Ishikawa (cell line): ENCODE results near the gene STEAP3.
A peak's percentile ranks its signal among the peaks of the same experiment; 100 is the strongest.

Source experiments
- CEBPB ChIP-seq: IDR thresholded peaks from 2 replicates; pipeline ENCODE4 v1.6.1; 2012
- CREB1 ChIP-seq: IDR thresholded peaks from 2 replicates; pipeline ENCODE4 v1.6.1; 2012; ENCODE audit warnings: low read depth
- EGR1 ChIP-seq: IDR thresholded peaks from 2 replicates; pipeline ENCODE4 v1.6.1; 2012
- EP300 ChIP-seq: IDR thresholded peaks from 2 replicates; pipeline ENCODE4 v1.6.1; 2012; ENCODE audit warnings: borderline replicate concordance
- FOXM1 ChIP-seq: IDR thresholded peaks from 2 replicates; pipeline ENCODE4 v1.6.1; 2012; ENCODE audit warnings: low read depth, borderline replicate concordance
- NFIC ChIP-seq: IDR thresholded peaks from 2 replicates; pipeline ENCODE4 v1.6.1; 2012
- RAD21 ChIP-seq: IDR thresholded peaks from 2 replicates; pipeline ENCODE4 v1.6.1; 2012; ENCODE audit warnings: low read depth
- TAF1 ChIP-seq: IDR thresholded peaks from 2 replicates; pipeline ENCODE4 v1.6.1; 2012; ENCODE audit warnings: low read depth, mild to moderate bottlenecking
- TCF12 ChIP-seq: IDR thresholded peaks from 2 replicates; pipeline ENCODE4 v1.6.1; 2012; ENCODE audit warnings: low read depth
- TEAD4 ChIP-seq: IDR thresholded peaks from 2 replicates; pipeline ENCODE4 v1.6.1; 2012
- YY1 ChIP-seq: IDR thresholded peaks from 2 replicates; pipeline ENCODE4 v1.6.1; 2012; ENCODE audit warnings: low read depth
- ZBTB7A ChIP-seq: IDR thresholded peaks from 2 replicates; pipeline ENCODE4 v1.6.1; 2012; ENCODE audit warnings: low read depth
- TF ChIP-seq, protein P1 (sequence below): IDR thresholded peaks from 2 replicates; pipeline ENCODE4 v1.6.1; 2012
- TF ChIP-seq, protein P2 (sequence below): IDR thresholded peaks from 2 replicates; pipeline ENCODE4 v1.6.1; 2012
- TF ChIP-seq, protein P3 (sequence below): IDR thresholded peaks from 2 replicates; pipeline ENCODE4 v1.6.1; 2012; ENCODE audit warnings: low read depth, mild to moderate bottlenecking

STEAP3 gene

DNA sequence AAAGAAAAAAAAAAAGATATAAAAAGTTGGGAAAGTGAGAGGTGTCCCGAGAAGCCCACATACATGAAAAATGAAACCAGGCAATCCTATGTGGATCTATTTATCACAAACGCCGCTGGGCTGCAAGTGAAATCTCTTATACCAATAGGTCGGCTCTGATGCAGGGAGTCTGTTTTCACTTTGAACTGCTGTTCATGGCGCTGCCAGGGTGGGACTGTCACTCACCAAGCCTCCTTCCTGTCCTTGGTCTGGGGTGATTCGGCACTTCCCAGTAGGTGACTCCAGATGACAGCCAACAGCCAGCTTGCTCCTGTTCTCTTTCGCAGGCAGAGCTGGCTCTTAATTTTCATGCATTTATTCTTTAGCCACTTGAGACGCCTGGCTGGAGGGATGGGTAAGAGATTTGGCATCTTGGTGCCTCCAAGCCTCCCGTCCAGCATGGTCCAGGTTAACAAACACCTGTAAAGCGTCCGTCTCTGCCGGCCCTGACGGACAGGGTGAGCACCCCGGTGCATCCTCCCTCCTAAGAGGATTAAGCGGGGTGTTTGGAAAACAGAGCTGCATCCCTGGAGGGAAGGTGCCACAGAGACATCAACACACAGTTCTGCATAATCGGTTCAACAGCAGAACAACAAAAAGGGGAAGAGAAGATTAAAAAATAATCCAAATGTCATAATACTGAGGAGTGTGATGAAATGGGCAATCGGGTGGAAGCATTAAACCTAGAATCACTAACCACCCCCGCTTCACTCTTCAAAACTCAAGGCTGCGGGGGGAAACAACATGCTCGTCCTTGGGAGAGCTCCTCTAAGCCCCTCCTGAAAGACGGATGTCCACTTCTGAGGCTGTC is 58.7 kb downstream of the STEAP3 start:
- TF ChIP-seq, protein P1, sequence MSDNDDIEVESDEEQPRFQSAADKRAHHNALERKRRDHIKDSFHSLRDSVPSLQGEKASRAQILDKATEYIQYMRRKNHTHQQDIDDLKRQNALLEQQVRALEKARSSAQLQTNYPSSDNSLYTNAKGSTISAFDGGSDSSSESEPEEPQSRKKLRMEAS: no peak
- TF ChIP-seq TCF12 (no peak), RAD21 (no peak), EP300 (no peak), CREB1 (no peak), TEAD4 (no peak)

DNA sequence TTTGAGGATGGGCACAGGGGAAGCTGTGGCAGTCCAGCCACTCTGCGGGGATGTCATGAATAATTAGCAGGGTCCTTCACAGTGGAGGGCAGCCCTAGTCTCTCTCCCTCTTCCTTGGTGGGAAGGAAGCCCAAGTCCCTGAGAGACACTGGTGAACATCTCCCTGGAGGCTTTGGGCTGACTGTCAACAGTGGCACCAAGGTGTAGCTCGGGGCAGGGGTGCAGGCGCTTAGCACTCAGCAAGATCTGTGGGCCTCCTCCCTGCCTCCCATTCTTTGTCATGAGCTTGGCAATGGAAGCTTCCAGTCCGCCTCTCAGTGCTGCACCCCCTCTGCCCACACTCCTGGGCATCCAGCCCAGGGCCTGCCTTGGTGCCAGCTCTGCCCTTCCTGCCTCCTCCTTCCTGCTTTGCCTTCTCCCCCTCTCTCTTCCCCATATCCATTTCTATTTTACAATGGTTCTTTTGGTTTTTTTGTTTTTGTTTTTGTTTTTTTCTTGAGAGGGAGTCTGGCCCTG is 59.4 kb downstream of the STEAP3 start:
- TF ChIP-seq CREB1 (no peak), EP300 (no peak), CEBPB (no peak)

DNA sequence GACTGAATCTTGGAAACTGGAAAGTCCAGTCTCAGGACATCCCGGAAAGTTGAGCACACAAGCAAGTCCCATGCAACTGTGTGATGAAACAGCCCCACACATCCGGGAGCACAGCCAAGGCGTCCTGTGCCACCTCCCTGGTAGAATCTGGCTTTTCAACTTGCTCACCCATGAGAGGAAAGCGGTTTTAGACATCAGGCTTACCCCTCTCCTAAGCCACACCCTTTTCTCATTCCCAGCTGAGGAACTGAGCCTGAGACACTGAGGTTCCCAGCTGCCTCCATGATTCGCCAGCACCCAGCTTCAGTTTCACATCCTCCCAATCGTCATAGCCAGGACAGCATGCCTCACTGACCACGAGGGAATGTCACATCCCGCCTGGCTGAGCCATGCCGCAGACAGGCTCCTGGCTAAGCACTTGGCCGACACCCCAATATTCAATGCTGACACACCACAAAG is 60.3 kb downstream of the STEAP3 start:
- TF ChIP-seq EGR1 (no peak), NFIC (0 out of 2 replicates have a peak, but pooled peaks have one; percentile 24), TCF12 (0 out of 2 replicates have a peak, but pooled peaks have one; percentile 40), CEBPB (peak; percentile 64)
- TF ChIP-seq, protein P1: peak; percentile 77
- TF ChIP-seq, protein P2, sequence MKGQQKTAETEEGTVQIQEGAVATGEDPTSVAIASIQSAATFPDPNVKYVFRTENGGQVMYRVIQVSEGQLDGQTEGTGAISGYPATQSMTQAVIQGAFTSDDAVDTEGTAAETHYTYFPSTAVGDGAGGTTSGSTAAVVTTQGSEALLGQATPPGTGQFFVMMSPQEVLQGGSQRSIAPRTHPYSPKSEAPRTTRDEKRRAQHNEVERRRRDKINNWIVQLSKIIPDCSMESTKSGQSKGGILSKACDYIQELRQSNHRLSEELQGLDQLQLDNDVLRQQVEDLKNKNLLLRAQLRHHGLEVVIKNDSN: no peak

DNA sequence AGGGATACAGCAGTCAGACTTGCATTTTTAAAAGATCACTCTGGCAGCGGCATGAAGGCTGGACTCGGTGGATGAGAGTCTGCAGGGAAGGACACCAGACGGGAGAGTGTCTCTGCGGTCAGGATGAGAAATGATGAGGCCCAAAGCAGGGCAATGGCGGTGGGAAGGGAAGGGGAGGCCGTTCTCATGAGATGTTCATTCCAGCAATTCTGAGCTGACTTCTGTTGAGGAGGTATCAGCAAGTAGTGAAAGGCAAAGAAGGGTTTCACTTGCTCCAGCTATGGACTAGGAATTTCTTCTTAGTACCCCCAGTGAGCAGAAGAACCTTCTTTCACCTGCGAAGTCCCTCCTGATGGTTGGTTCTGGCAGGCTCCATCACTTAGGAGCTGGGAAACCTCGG is 63.0 kb downstream of the STEAP3 start:
- TF ChIP-seq EP300 (no peak), CREB1 (no peak), RAD21 (no peak), TAF1 (no peak), TCF12 (no peak), ZBTB7A (no peak), TEAD4 (no peak), YY1 (no peak), FOXM1 (no peak), EGR1 (no peak), CEBPB (no peak), NFIC (no peak)
- TF ChIP-seq, protein P3, sequence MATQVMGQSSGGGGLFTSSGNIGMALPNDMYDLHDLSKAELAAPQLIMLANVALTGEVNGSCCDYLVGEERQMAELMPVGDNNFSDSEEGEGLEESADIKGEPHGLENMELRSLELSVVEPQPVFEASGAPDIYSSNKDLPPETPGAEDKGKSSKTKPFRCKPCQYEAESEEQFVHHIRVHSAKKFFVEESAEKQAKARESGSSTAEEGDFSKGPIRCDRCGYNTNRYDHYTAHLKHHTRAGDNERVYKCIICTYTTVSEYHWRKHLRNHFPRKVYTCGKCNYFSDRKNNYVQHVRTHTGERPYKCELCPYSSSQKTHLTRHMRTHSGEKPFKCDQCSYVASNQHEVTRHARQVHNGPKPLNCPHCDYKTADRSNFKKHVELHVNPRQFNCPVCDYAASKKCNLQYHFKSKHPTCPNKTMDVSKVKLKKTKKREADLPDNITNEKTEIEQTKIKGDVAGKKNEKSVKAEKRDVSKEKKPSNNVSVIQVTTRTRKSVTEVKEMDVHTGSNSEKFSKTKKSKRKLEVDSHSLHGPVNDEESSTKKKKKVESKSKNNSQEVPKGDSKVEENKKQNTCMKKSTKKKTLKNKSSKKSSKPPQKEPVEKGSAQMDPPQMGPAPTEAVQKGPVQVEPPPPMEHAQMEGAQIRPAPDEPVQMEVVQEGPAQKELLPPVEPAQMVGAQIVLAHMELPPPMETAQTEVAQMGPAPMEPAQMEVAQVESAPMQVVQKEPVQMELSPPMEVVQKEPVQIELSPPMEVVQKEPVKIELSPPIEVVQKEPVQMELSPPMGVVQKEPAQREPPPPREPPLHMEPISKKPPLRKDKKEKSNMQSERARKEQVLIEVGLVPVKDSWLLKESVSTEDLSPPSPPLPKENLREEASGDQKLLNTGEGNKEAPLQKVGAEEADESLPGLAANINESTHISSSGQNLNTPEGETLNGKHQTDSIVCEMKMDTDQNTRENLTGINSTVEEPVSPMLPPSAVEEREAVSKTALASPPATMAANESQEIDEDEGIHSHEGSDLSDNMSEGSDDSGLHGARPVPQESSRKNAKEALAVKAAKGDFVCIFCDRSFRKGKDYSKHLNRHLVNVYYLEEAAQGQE: no peak
- TF ChIP-seq, protein P1: no peak
- TF ChIP-seq, protein P2: no peak

DNA sequence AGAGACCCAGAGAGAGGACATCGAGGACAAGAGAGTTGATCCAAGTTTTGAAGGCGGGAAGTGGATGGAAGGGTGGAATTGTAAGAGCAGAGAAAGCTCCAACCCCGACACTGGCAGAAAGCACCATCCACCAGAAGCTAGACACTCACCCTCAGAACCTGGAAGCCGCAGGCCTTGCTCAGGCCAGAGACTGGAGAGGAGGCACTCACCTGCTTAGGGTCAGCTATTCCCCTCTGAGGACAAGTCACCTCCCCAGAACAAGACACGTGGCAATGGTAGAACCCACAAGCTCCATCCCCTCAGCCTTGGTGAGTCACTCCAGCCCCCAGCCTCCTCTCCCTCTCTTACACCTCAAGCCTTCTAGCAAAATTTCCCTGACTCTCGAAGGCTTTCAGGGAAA is 64.9 kb downstream of the STEAP3 start:
- TF ChIP-seq CEBPB (no peak), FOXM1 (no peak), NFIC (no peak), YY1 (no peak), TCF12 (no peak), ZBTB7A (no peak), TEAD4 (no peak), RAD21 (no peak), EGR1 (no peak), CREB1 (no peak), EP300 (no peak), TAF1 (no peak)
- TF ChIP-seq, protein P3: no peak
- TF ChIP-seq, protein P2: no peak
- TF ChIP-seq, protein P1: no peak
